ENCODE measurements around the gene LRIG3. TPM values are rescaled to one million over a fixed set of nuclear protein-coding genes. Genes with fewer than 3 reads are reported as not detected.

LRIG3 gene, protein sequence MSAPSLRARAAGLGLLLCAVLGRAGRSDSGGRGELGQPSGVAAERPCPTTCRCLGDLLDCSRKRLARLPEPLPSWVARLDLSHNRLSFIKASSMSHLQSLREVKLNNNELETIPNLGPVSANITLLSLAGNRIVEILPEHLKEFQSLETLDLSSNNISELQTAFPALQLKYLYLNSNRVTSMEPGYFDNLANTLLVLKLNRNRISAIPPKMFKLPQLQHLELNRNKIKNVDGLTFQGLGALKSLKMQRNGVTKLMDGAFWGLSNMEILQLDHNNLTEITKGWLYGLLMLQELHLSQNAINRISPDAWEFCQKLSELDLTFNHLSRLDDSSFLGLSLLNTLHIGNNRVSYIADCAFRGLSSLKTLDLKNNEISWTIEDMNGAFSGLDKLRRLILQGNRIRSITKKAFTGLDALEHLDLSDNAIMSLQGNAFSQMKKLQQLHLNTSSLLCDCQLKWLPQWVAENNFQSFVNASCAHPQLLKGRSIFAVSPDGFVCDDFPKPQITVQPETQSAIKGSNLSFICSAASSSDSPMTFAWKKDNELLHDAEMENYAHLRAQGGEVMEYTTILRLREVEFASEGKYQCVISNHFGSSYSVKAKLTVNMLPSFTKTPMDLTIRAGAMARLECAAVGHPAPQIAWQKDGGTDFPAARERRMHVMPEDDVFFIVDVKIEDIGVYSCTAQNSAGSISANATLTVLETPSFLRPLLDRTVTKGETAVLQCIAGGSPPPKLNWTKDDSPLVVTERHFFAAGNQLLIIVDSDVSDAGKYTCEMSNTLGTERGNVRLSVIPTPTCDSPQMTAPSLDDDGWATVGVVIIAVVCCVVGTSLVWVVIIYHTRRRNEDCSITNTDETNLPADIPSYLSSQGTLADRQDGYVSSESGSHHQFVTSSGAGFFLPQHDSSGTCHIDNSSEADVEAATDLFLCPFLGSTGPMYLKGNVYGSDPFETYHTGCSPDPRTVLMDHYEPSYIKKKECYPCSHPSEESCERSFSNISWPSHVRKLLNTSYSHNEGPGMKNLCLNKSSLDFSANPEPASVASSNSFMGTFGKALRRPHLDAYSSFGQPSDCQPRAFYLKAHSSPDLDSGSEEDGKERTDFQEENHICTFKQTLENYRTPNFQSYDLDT
- total RNA-seq, result not detected
- polyA plus RNA-seq, result not detected

DNA sequence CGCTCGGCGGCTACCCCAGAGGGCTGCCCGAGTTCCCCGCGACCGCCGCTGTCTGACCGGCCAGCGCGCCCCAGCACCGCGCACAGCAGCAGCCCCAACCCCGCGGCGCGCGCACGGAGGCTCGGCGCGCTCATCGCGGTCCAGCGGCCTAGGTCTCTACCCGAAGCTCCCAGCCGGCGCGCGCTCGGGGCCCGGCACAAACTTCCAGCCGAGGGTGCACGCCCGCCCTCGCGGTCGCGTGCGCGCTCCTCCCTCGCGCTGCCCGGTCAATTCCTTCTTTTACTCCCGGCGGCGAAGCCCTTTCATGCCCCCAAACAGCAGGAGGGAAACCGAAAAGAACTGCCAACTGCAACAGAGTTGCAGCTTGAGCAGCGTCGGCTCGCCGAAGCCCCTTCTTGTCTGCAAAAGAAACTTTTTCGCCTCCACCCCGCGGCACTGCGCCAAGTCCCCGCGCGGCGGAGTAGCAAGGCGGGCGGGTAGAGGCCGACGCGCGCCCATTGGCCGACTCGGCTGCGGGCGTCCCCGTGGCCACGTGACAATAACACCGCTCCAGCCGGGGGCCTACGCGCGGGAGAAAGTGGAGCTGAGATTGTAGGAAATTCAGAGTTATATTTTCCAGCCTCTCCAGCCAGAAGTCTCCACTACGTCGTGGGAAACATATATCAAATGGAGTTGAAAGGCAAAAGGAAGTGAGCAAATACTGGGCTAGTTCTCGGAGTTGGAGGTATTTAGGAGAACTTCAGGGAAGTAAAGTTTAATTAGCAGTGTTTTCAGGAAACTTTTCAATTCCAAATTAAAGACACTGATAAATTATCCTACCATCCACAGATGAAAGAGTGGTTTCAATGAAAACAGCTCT is at the start of gene LRIG3:
LRIG3 (minus strand) TSS at position 403 of the 859 bp plus-strand sequence; CDS start at position 134, 269 bp downstream.
- Mint-ChIP-seq H3K36me3 (no peaks in the 10 kb centered on the region), H3K4me1 (peaks cover 0 to 6% (median under 1%) of the 10 kb centered on the region in 4 donors), H3K27me3 (peaks cover 13 to 23% of the 10 kb centered on the region in 2 donors), H3K27ac (no peak within 1 kb of the TSS), H3K4me3 (peak within 1 kb of the TSS in 4 of 8 donors; percentile 17 to 68 (median 48)), H3K9me3 (peaks cover 0 to 4% (median 0%) of the 10 kb centered on the region in 8 donors)
- Histone ChIP-seq H3K36me3 (ENCODE audit: insufficient read depth, low read length) (no peaks in the 10 kb centered on the region), H3K27ac (ENCODE audit: low read depth, low read length) (no peak within 1 kb of the TSS), H3K4me3 (ENCODE audit: low read length in 2 of 2) (no peak within 1 kb of the TSS), H3K9me3 (ENCODE audit: control insufficient read depth in 1 of 2, low read length in 2 of 2) (no peaks in the 10 kb centered on the region), H3K4me1 (ENCODE audit: insufficient read depth, low read length) (no peaks in the 10 kb centered on the region), H3K27me3 (ENCODE audit: insufficient read depth, low read length) (peaks cover 3% of the 10 kb centered on the region)
- no peak for DNase-seq
- intact Hi-C loops (cut with micrococcal nuclease), result no loop called here
- ChIA-PET CTCF (ENCODE audit: partially characterized antibody) (no interaction called here), POLR2A (ENCODE audit: partially characterized antibody) (no interaction called here)

DNA sequence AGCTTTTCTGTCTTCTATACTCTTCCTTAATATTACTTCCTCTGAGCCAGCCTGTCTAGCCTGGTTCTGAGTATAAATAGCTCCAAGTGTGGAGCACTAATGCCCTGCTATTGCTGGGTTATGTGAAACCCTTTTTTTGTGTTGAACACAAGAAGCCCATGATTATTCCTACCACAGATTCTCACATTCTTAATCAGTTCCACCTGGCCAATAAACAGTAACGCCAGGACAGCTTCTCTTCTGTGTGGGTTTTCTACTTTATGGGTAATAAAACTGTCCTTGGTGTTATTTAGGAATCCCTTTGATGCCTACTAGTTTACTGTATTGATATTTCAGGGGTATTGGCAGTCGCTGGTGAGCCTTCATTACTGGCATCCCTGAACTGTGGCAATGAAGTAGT is 48.9 kb upstream of the LRIG3 start:
- Mint-ChIP-seq H3K4me1 (no peaks in the 10 kb centered on the region), H3K36me3 (no peaks in the 10 kb centered on the region), H3K4me3 (no peak overlapping the region), H3K9me3 (peaks cover 0 to 10% (median under 1%) of the 10 kb centered on the region in 8 donors), H3K27me3 (no peaks in the 10 kb centered on the region), H3K27ac (peak overlapping the region in 1 of 7 donors; percentile 59)
- intact Hi-C loops (cut with micrococcal nuclease), result no loop called here
- ChIA-PET POLR2A (ENCODE audit: partially characterized antibody) (no interaction called here), CTCF (ENCODE audit: partially characterized antibody) (no interaction called here)
- DNase-seq, result no peak
- no peak overlapping the region for H3K27ac ChIP-seq (ENCODE audit: low read depth, low read length)
- H3K4me3 ChIP-seq (ENCODE audit: low read length in 2 of 2), result no peak overlapping the region
- no peaks in the 10 kb centered on the region for H3K27me3 ChIP-seq (ENCODE audit: insufficient read depth, low read length)
- H3K36me3 ChIP-seq (ENCODE audit: insufficient read depth, low read length), result no peaks in the 10 kb centered on the region
- H3K9me3 ChIP-seq (ENCODE audit: control insufficient read depth in 1 of 2, low read length in 2 of 2), result no peaks in the 10 kb centered on the region
- no peaks in the 10 kb centered on the region for H3K4me1 ChIP-seq (ENCODE audit: insufficient read depth, low read length)

DNA sequence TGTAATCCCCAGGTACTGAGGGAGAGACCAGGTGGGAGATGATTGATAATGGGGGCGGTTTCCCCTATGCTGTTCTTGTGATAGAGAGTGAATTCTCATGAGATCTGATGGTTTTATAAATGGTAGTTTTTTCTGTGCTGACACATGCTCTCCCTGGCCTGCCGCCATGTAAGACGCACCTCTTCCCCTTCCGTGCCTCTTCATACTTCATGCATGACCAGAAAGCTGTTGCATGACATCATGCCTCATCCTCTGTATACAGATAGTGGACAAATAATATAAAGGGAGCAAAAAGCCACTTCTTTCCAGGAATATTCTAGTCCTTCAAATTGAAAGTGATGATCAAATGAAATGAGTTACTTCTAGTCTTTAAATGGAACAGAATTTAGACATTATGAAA is 47.3 kb upstream of the LRIG3 start:
- H3K27me3 ChIP-seq (ENCODE audit: insufficient read depth, low read length), result no peaks in the 10 kb centered on the region
- Mint-ChIP-seq H3K27me3 (no peaks in the 10 kb centered on the region), H3K4me3 (no peak overlapping the region), H3K9me3 (peaks cover 0 to 10% (median 2%) of the 10 kb centered on the region in 8 donors), H3K4me1 (no peaks in the 10 kb centered on the region), H3K36me3 (no peaks in the 10 kb centered on the region), H3K27ac (no peak overlapping the region)
- intact Hi-C loops (cut with micrococcal nuclease), result no loop called here
- no peaks in the 10 kb centered on the region for H3K36me3 ChIP-seq (ENCODE audit: insufficient read depth, low read length)
- no peak for DNase-seq
- no peaks in the 10 kb centered on the region for H3K9me3 ChIP-seq (ENCODE audit: control insufficient read depth in 1 of 2, low read length in 2 of 2)
- H3K4me3 ChIP-seq (ENCODE audit: low read length in 2 of 2), result no peak overlapping the region
- no peaks in the 10 kb centered on the region for H3K4me1 ChIP-seq (ENCODE audit: insufficient read depth, low read length)
- no peak overlapping the region for H3K27ac ChIP-seq (ENCODE audit: low read depth, low read length)
- ChIA-PET POLR2A (ENCODE audit: partially characterized antibody) (no interaction called here), CTCF (ENCODE audit: partially characterized antibody) (no interaction called here)

DNA sequence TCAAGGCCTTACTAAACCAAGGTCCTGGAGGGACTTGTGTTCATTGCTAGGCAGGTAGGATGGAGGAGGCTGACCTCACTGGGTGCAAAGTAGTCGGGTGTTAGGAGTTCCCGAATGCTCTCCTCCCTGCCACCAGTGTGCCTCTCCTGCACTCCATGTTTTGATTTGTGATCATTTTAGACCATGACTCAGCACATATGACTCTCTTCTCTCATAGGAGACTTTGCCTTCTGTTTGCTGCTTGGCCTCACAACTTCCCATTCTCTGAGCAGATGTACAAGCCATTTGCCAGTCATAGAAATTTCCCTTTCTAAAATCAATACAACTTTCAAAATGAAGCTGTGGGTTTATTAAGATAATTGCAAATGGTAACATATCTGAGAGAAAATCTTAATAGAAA is 46.6 kb upstream of the LRIG3 start:
- POLR2A ChIA-PET (ENCODE audit: partially characterized antibody), result no interaction called here
- H3K36me3 Mint-ChIP-seq, result no peaks in the 10 kb centered on the region

DNA sequence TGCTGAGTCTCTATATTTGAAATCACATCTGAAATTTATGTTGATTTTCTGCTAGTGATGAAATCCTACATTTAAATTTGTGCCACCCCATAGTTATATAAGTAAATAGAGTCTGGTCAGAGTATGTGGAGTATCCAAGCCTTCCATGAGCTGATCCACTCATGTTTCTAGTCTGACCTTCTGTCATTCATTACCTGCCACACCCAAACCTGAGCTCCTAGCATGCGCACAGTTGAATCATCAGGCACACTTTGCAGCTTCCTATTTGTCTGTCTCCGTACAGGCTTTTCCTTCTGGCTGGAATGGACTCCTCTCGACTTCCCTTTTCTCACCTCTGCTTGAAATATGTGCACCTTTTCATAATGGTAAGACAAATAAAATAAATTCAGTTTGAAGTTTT is 45.3 kb upstream of the LRIG3 start:
- Mint-ChIP-seq H3K27me3 (no peaks in the 10 kb centered on the region), H3K36me3 (no peaks in the 10 kb centered on the region), H3K9me3 (peaks cover 0 to 10% (median 3%) of the 10 kb centered on the region in 8 donors), H3K4me3 (no peak overlapping the region), H3K27ac (no peak overlapping the region), H3K4me1 (no peaks in the 10 kb centered on the region)
- no peak overlapping the region for H3K4me3 ChIP-seq (ENCODE audit: low read length in 2 of 2)
- intact Hi-C loops (cut with micrococcal nuclease), result no loop called here
- ChIA-PET CTCF (ENCODE audit: partially characterized antibody) (no interaction called here), POLR2A (ENCODE audit: partially characterized antibody) (no interaction called here)
- H3K4me1 ChIP-seq (ENCODE audit: insufficient read depth, low read length), result no peaks in the 10 kb centered on the region
- DNase-seq, result no peak
- H3K36me3 ChIP-seq (ENCODE audit: insufficient read depth, low read length), result no peaks in the 10 kb centered on the region
- no peaks in the 10 kb centered on the region for H3K9me3 ChIP-seq (ENCODE audit: control insufficient read depth in 1 of 2, low read length in 2 of 2)
- H3K27ac ChIP-seq (ENCODE audit: low read depth, low read length), result no peak overlapping the region
- H3K27me3 ChIP-seq (ENCODE audit: insufficient read depth, low read length), result no peaks in the 10 kb centered on the region

More for the DNA sequence above, 46.6 kb upstream of the LRIG3 start:
- H3K27ac Mint-ChIP-seq, result no peak overlapping the region
- intact Hi-C loops (cut with micrococcal nuclease), result no loop called here
- H3K27me3 ChIP-seq (ENCODE audit: insufficient read depth, low read length), result no peaks in the 10 kb centered on the region
- peaks cover 0 to 10% (median 2%) of the 10 kb centered on the region in 8 donors for H3K9me3 Mint-ChIP-seq
- no peak for DNase-seq
- H3K4me1 ChIP-seq (ENCODE audit: insufficient read depth, low read length), result no peaks in the 10 kb centered on the region
- H3K9me3 ChIP-seq (ENCODE audit: control insufficient read depth in 1 of 2, low read length in 2 of 2), result no peaks in the 10 kb centered on the region
- no peaks in the 10 kb centered on the region for H3K27me3 Mint-ChIP-seq
- CTCF ChIA-PET (ENCODE audit: partially characterized antibody), result no interaction called here
- no peaks in the 10 kb centered on the region for H3K36me3 ChIP-seq (ENCODE audit: insufficient read depth, low read length)
- no peak overlapping the region for H3K4me3 Mint-ChIP-seq
- H3K27ac ChIP-seq (ENCODE audit: low read depth, low read length), result no peak overlapping the region
- no peaks in the 10 kb centered on the region for H3K4me1 Mint-ChIP-seq
- H3K4me3 ChIP-seq (ENCODE audit: low read length in 2 of 2), result no peak overlapping the region

DNA sequence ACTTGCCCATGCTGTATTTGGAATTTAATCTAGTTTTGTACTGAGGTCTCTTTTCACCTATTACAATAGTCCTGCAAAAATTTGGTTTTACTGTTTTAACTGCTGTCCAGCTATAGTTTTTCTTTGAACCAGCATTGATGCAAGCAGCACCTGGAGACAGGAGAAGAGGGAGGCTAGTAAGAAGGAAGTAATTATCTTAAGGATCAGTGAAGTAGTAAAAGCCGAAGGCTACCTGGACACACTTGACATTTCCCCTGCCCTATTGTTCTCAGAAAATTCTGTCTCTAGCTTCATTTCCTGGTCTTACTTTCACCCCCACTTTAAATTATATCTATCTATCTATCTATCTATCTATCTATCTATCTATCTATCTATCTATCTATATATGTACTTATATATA is 43.5 kb upstream of the LRIG3 start:
- POLR2A ChIA-PET (ENCODE audit: partially characterized antibody), result no interaction called here
- no peaks in the 10 kb centered on the region for H3K4me1 Mint-ChIP-seq

More for the DNA sequence above, 43.5 kb upstream of the LRIG3 start:
- Mint-ChIP-seq H3K9me3 (peaks cover 0 to 10% (median 3%) of the 10 kb centered on the region in 8 donors), H3K27me3 (no peaks in the 10 kb centered on the region), H3K36me3 (no peaks in the 10 kb centered on the region), H3K27ac (no peak overlapping the region), H3K4me3 (no peak overlapping the region)
- Histone ChIP-seq H3K36me3 (ENCODE audit: insufficient read depth, low read length) (no peaks in the 10 kb centered on the region), H3K9me3 (ENCODE audit: control insufficient read depth in 1 of 2, low read length in 2 of 2) (no peaks in the 10 kb centered on the region), H3K27ac (ENCODE audit: low read depth, low read length) (no peak overlapping the region), H3K4me1 (ENCODE audit: insufficient read depth, low read length) (no peaks in the 10 kb centered on the region), H3K27me3 (ENCODE audit: insufficient read depth, low read length) (no peaks in the 10 kb centered on the region), H3K4me3 (ENCODE audit: low read length in 2 of 2) (no peak overlapping the region)
- CTCF ChIA-PET (ENCODE audit: partially characterized antibody), result no interaction called here
- no peak for DNase-seq
- intact Hi-C loops (cut with micrococcal nuclease), result no loop called here

All from CD4-positive, alpha-beta memory T cell (primary cell).